HL-60 (cell line): ENCODE results near the gene MFAP1.

Source experiments
- CTCF ChIP-seq: IDR thresholded peaks from one replicate; pipeline ENCODE4 v1.5.1; 2011; ENCODE audit warnings: low read length, control low read depth, inconsistent platforms; ENCODE audit not compliant: insufficient read depth
- GABPA ChIP-seq: IDR thresholded peaks from 2 replicates; pipeline ENCODE4 v1.6.1; 2012; ENCODE audit warnings: low read depth
- POLR2AphosphoS5 ChIP-seq: IDR thresholded peaks from 2 replicates; pipeline ENCODE4 v1.6.1; 2012; ENCODE audit warnings: low read depth
- REST ChIP-seq: IDR thresholded peaks from 2 replicates; pipeline ENCODE4 v1.6.1; 2012; ENCODE audit warnings: low read depth; ENCODE audit not compliant: insufficient replicate concordance
- SPI1 ChIP-seq: IDR thresholded peaks from 2 replicates; pipeline ENCODE4 v1.6.1; 2012; ENCODE audit warnings: low read depth, mild to moderate bottlenecking, borderline replicate concordance

GRCh38 chr15:43828061-43828657 is 3.7 kb upstream of the MFAP1 start:
- no peak for TF ChIP-seq REST
- no peak for TF ChIP-seq POLR2AphosphoS5
- no peak for TF ChIP-seq CTCF
- no peak for TF ChIP-seq GABPA
- no peak for TF ChIP-seq SPI1
